ENCODE data around the gene ADGRA3. TPM values are rescaled to one million over a fixed set of nuclear protein-coding genes. Genes with fewer than 3 reads are reported as not detected.
A peak's percentile ranks its signal among the peaks of the same experiment; 100 is the strongest.

The ADGRA3 gene
- total RNA-seq, 3 donors from 2014 or later (not counting 1 experiment from before 2014, with no cell fraction given), result 5.5 to 15.8 (median 8.2) TPM

GRCh38 chr4:22412013-22412412 is 103.9 kb downstream of the ADGRA3 start:
- DNase-seq (no peak), ATAC-seq (no peak)
- Histone ChIP-seq H3K27me3 (ENCODE audit: control insufficient read depth, insufficient read depth, low read length) (no peaks in the 10 kb centered on the region), H3K27ac (ENCODE audit: low read length) (no peak overlapping the region), H3K36me3 (ENCODE audit: control insufficient read depth, insufficient read depth, low read length) (no peaks in the 10 kb centered on the region), H3K4me1 (ENCODE audit: control insufficient read depth, insufficient read depth, low read length) (no peaks in the 10 kb centered on the region), H3K4me3 (ENCODE audit: low read length) (no peak overlapping the region), H3K9me3 (ENCODE audit: control insufficient read depth, insufficient read depth, low read length) (no peaks in the 10 kb centered on the region)
- no peaks in the 10 kb centered on the region for H3K9me3 Mint-ChIP-seq
- H3K4me3 Mint-ChIP-seq, result no peak overlapping the region
- H3K36me3 Mint-ChIP-seq, result no peaks in the 10 kb centered on the region
- no peaks in the 10 kb centered on the region for H3K27me3 Mint-ChIP-seq (ENCODE audit: low read depth in 2 of 2)
- H3K4me1 Mint-ChIP-seq, result no peaks in the 10 kb centered on the region
- no peak overlapping the region for H3K27ac Mint-ChIP-seq
- intact Hi-C loops (cut with micrococcal nuclease), result no loop called here
- TF ChIP-seq CTCF (IDR thresholded peaks at IDR 0.05), result no peak
- 86% methylated on average over 1 of the region's 3 CpGs for WGBS (ENCODE audit: insufficient coverage)

- no peaks in the 10 kb centered on the region for H3K36me3 ChIP-seq (ENCODE audit: control insufficient read depth, insufficient read depth, low read length)
- no peak overlapping the region for H3K27ac ChIP-seq (ENCODE audit: low read length)
- intact Hi-C loops (cut with micrococcal nuclease), result loop anchor here (1.0 kb wide), 2 partner anchors 197 to 280 kb away; no protein-coding TSS in a partner anchor
- no peaks in the 10 kb centered on the region for H3K4me1 ChIP-seq (ENCODE audit: control insufficient read depth, insufficient read depth, low read length)
- H3K4me3 ChIP-seq (ENCODE audit: low read length), result no peak overlapping the region
- TF ChIP-seq CTCF (IDR thresholded peaks at IDR 0.05), result peak; percentile 86
- Mint-ChIP-seq H3K4me1 (no peaks in the 10 kb centered on the region), H3K9me3 (no peaks in the 10 kb centered on the region), H3K36me3 (no peaks in the 10 kb centered on the region), H3K27ac (no peak overlapping the region), H3K4me3 (no peak overlapping the region), H3K27me3 (ENCODE audit: low read depth in 2 of 2) (no peaks in the 10 kb centered on the region)
- DNase-seq, result peak in 1 of 2 donors; percentile 21
- WGBS (ENCODE audit: insufficient coverage), result no CpG with 5 or more reads among the region's 1 CpG
- no peak for ATAC-seq
- H3K27me3 ChIP-seq (ENCODE audit: control insufficient read depth, insufficient read depth, low read length), result no peaks in the 10 kb centered on the region
- no peaks in the 10 kb centered on the region for H3K9me3 ChIP-seq (ENCODE audit: control insufficient read depth, insufficient read depth, low read length)
Observed at GRCh38 chr4:22410645-22411247, 105.1 kb downstream of the ADGRA3 start.

- Histone ChIP-seq H3K36me3 (ENCODE audit: control insufficient read depth, insufficient read depth, low read length) (no peaks in the 10 kb centered on the region), H3K27me3 (ENCODE audit: control insufficient read depth, insufficient read depth, low read length) (no peaks in the 10 kb centered on the region), H3K27ac (ENCODE audit: low read length) (no peak overlapping the region), H3K4me1 (ENCODE audit: control insufficient read depth, insufficient read depth, low read length) (no peaks in the 10 kb centered on the region), H3K9me3 (ENCODE audit: control insufficient read depth, insufficient read depth, low read length) (no peaks in the 10 kb centered on the region), H3K4me3 (ENCODE audit: low read length) (no peak overlapping the region)
- H3K27ac Mint-ChIP-seq, result no peak overlapping the region
- H3K4me1 Mint-ChIP-seq, result no peaks in the 10 kb centered on the region
- 94% methylated on average over 1 of the region's 1 CpG for WGBS (ENCODE audit: insufficient coverage)
- intact Hi-C loops (cut with micrococcal nuclease), result no loop called here
- no peaks in the 10 kb centered on the region for H3K36me3 Mint-ChIP-seq
- no peaks in the 10 kb centered on the region for H3K9me3 Mint-ChIP-seq
- DNase-seq, result no peak
- H3K4me3 Mint-ChIP-seq, result no peak overlapping the region
- no peak for ATAC-seq
- TF ChIP-seq CTCF (IDR thresholded peaks at IDR 0.05), result no peak
- no peaks in the 10 kb centered on the region for H3K27me3 Mint-ChIP-seq (ENCODE audit: low read depth in 2 of 2)
Observed at GRCh38 chr4:22408474-22408873, 107.4 kb downstream of the ADGRA3 start.

- Mint-ChIP-seq H3K4me3 (no peak overlapping the region), H3K27ac (no peak overlapping the region), H3K9me3 (no peaks in the 10 kb centered on the region), H3K36me3 (no peaks in the 10 kb centered on the region), H3K4me1 (no peaks in the 10 kb centered on the region), H3K27me3 (ENCODE audit: low read depth in 2 of 2) (no peaks in the 10 kb centered on the region)
- DNase-seq (no peak), ATAC-seq (no peak)
- TF ChIP-seq CTCF (IDR thresholded peaks at IDR 0.05), result no peak
- H3K4me1 ChIP-seq (ENCODE audit: control insufficient read depth, insufficient read depth, low read length), result no peaks in the 10 kb centered on the region
- H3K36me3 ChIP-seq (ENCODE audit: control insufficient read depth, insufficient read depth, low read length), result no peaks in the 10 kb centered on the region
- H3K27ac ChIP-seq (ENCODE audit: low read length), result no peak overlapping the region
- H3K9me3 ChIP-seq (ENCODE audit: control insufficient read depth, insufficient read depth, low read length), result no peaks in the 10 kb centered on the region
- H3K27me3 ChIP-seq (ENCODE audit: control insufficient read depth, insufficient read depth, low read length), result no peaks in the 10 kb centered on the region
- intact Hi-C loops (cut with micrococcal nuclease), result no loop called here
- H3K4me3 ChIP-seq (ENCODE audit: low read length), result no peak overlapping the region
Observed at GRCh38 chr4:22407361-22407760, 108.5 kb downstream of the ADGRA3 start.

Measured in natural killer cell (primary cell).